Muscle layer of duodenum (tissue), 2 donors: ENCODE measurements around the gene PPP3CA.

ENCODE experiments used
- H3K27ac ChIP-seq: one replicate; pipeline ENCODE4 v1.7.0; 2013; ENCODE audit warnings: mild to moderate bottlenecking, low read length
- H3K27me3 ChIP-seq: one replicate; pipeline ENCODE4 v1.7.0; 2013; ENCODE audit warnings: low read depth, mild to moderate bottlenecking, control low read depth, low read length
- H3K36me3 ChIP-seq, 2 donors: one replicate each; pipeline ENCODE4 v1.7.0; 2013; ENCODE audit warnings: low read length in 2 of 2, control low read depth in 1 of 2, mild to moderate bottlenecking in 1 of 2; ENCODE audit not compliant: insufficient read depth in 2 of 2, control insufficient read depth in 1 of 2
- H3K4me1 ChIP-seq, 2 donors: one replicate each; pipeline ENCODE4 v1.7.0; 2013; ENCODE audit warnings: low read length in 2 of 2, mild to moderate bottlenecking in 2 of 2, control low read depth in 1 of 2, moderate library complexity in 1 of 2; ENCODE audit not compliant: insufficient read depth in 2 of 2, control insufficient read depth in 1 of 2
- H3K4me3 ChIP-seq, 2 donors: one replicate each; pipeline ENCODE4 v1.7.0; 2013; ENCODE audit warnings: low read length in 2 of 2, low read depth in 1 of 2, mild to moderate bottlenecking in 1 of 2
- H3K9me3 ChIP-seq, 2 donors: one replicate each; pipeline ENCODE4 v1.7.0; 2013; ENCODE audit warnings: low read length in 2 of 2, control low read depth in 1 of 2, mild to moderate bottlenecking in 1 of 2; ENCODE audit not compliant: control insufficient read depth in 1 of 2
- donor health status: healthy.

PPP3CA gene

DNA sequence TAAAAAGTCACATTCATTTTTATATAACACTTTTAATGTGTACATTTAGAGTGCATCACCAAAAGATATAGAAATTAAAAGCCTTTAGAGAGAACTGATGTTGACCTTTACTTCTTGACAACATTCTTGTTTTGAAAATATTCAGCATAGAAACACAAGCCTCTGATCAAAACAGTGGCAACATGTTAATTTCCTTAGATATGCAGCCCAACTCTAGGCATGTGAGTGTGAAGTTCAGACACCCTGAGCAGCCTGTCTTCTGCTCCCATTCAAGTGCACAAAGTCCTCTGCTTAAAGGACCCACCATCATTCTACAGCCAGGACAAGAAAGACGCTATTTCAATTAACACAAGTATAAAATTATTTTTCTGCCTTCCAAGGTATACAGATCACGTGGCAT lies 60.0 kb downstream of the PPP3CA start:
- Histone ChIP-seq H3K9me3 (no peaks in the 10 kb centered on the region), H3K27ac (no peak overlapping the region), H3K27me3 (no peaks in the 10 kb centered on the region), H3K4me1 (peaks cover 8 to 47% of the 10 kb centered on the region in 2 donors), H3K36me3 (no peaks in the 10 kb centered on the region), H3K4me3 (no peak overlapping the region)

DNA sequence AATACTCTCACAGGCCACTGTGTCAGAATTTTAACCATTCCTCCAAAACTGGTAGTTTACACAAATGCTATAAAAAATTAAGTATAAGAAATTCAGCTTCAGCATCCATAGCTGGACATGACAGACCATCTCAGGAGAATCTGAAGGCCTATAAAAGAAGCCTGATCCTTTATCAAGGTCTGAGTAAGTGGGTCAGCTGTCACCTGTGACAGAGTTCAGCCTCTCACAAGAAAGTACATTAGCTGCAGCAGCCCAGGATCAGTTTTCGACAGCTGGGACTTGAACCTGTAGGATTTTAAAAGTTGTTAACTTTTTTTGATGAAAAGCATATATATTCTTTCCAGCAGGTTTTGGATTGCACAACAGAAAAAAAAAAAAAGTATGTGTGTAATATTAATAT lies 60.7 kb downstream of the PPP3CA start:
- H3K4me3 ChIP-seq, result no peak overlapping the region
- no peaks in the 10 kb centered on the region for H3K9me3 ChIP-seq
- H3K27ac ChIP-seq, result no peak overlapping the region
- H3K4me1 ChIP-seq, result peaks cover 8 to 47% of the 10 kb centered on the region in 2 donors
- H3K36me3 ChIP-seq, result no peaks in the 10 kb centered on the region
- no peaks in the 10 kb centered on the region for H3K27me3 ChIP-seq

GRCh38 chr4:101285985-101286384 lies 61.3 kb downstream of the PPP3CA start:
- Histone ChIP-seq H3K4me1 (peaks cover 8 to 44% of the 10 kb centered on the region in 2 donors), H3K36me3 (no peaks in the 10 kb centered on the region), H3K27ac (no peak overlapping the region), H3K4me3 (no peak overlapping the region), H3K9me3 (no peaks in the 10 kb centered on the region), H3K27me3 (no peaks in the 10 kb centered on the region)

GRCh38 chr4:101284546-101284945 lies 62.8 kb downstream of the PPP3CA start:
- no peaks in the 10 kb centered on the region for H3K9me3 ChIP-seq
- H3K27me3 ChIP-seq, result no peaks in the 10 kb centered on the region
- peaks cover 8 to 35% of the 10 kb centered on the region in 2 donors for H3K4me1 ChIP-seq
- no peak overlapping the region for H3K27ac ChIP-seq
- no peak overlapping the region for H3K4me3 ChIP-seq
- no peaks in the 10 kb centered on the region for H3K36me3 ChIP-seq

DNA sequence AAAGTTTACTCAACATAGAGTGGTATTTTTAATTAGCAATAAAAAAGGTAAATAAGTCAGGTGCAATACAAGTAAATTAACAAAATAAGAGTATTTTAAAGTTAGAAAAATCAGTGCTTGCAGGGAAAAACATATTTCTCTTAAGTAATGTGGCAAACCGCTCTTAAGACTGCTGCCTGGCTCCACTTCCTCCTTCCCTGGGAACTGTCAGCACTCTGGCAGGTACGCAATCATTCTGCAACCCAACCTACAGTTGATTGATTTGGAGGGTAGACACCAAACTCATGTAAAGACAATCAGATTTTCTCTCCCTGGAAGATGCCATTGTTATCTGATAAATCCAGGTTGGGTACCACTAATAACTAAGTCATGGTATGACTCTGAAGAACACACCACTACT lies 63.9 kb downstream of the PPP3CA start:
- Histone ChIP-seq H3K27me3 (no peaks in the 10 kb centered on the region), H3K27ac (no peak overlapping the region), H3K4me1 (peaks cover 8 to 26% of the 10 kb centered on the region in 2 donors), H3K4me3 (no peak overlapping the region), H3K36me3 (no peaks in the 10 kb centered on the region), H3K9me3 (no peaks in the 10 kb centered on the region)

- peaks cover 5 to 14% of the 10 kb centered on the region in 2 donors for H3K4me1 ChIP-seq
- H3K36me3 ChIP-seq, result no peaks in the 10 kb centered on the region
- no peak overlapping the region for H3K4me3 ChIP-seq
- no peaks in the 10 kb centered on the region for H3K9me3 ChIP-seq
- H3K27ac ChIP-seq, result no peak overlapping the region
- no peaks in the 10 kb centered on the region for H3K27me3 ChIP-seq
Measured at GRCh38 chr4:101282076-101282844, 65.1 kb downstream of the PPP3CA start.

DNA sequence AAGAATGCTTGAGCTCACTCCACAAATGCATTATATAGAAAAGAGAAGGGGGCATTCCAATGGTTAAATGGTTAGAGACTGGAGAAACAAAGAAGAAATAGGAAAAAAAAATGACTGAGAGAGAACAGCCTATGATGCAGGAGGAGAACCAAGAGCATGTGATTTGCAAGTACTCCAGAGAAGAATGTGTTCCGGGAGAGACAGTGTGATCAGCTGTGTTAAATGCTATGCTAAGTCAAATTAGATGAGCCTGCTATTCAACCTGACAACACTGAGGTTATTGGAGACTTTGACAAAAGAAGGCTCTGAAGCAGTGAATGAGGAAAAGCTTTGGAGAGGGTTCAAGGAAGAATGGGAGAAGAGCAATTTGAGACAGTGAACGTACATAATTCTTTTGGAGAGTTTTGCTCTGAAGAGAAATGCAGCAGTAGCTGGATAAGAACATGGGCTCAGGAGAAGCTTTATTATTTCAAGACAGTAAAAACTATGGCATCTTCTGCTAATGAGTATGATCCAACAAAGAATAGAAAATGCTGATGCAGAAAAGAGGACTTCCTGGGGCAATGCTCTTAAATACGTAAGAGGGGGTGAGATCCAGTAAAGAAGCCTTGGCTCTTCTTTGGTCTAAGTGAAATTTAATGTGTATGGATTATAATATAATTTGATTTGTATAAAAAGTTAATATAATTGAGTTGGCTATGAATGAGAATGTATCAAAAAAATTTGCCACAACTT lies 66.3 kb downstream of the PPP3CA start:
- Histone ChIP-seq H3K4me1 (peaks cover 5 to 7% of the 10 kb centered on the region in 2 donors), H3K27ac (no peak overlapping the region), H3K4me3 (no peak overlapping the region), H3K9me3 (no peaks in the 10 kb centered on the region), H3K27me3 (no peaks in the 10 kb centered on the region), H3K36me3 (no peaks in the 10 kb centered on the region)

DNA sequence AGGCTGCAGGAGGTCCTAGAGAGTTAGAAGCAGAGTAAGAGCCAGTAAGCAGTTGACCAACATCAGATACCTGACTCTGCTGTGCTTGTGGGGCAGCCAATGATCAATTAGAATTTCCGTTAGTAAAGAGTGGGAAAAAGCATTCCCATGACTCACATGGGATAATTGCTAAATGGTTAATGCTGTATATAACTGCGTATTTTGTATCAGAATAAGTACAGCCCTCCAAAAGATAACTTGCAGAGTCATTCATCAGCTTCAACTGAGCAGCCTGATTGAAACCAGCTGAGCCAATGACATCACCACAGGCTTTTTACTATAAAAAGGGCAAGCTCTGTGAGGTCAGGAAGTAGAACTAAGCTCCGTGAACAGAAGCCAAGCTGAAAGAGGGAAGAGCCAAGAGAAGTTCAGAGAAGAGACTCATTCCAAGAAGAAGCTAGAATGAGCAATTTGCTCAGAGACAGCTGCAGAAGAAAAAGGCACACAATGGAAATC lies 67.9 kb downstream of the PPP3CA start:
- peak overlapping the region; percentile 3 for H3K27ac ChIP-seq
- peaks cover 0 to 4% of the 10 kb centered on the region in 2 donors for H3K4me1 ChIP-seq
- H3K27me3 ChIP-seq, result no peaks in the 10 kb centered on the region
- H3K4me3 ChIP-seq, result no peak overlapping the region
- H3K9me3 ChIP-seq, result no peaks in the 10 kb centered on the region
- H3K36me3 ChIP-seq, result no peaks in the 10 kb centered on the region

DNA sequence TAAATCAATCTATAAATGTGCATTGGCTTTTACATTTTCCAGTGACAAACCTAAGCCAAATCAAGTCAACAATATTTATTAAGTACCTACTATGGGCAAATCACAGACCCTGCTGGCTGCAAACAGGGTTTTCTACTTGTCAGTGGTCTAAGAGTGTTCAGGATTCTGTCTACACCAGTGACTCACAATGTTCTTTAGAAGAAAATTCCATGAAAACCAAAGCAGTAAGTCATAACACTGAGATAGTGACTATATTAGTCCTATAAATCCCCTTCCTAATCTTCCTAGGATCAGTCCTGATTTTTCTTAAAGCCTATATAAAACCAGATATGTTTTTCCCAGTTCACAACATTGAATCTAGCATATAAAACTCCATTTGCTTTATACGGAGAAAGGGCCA lies 69.7 kb downstream of the PPP3CA start:
- Histone ChIP-seq H3K27me3 (no peaks in the 10 kb centered on the region), H3K36me3 (no peaks in the 10 kb centered on the region), H3K9me3 (no peaks in the 10 kb centered on the region), H3K4me1 (peaks cover 0 to 2% of the 10 kb centered on the region in 2 donors), H3K4me3 (no peak overlapping the region), H3K27ac (no peak overlapping the region)

DNA sequence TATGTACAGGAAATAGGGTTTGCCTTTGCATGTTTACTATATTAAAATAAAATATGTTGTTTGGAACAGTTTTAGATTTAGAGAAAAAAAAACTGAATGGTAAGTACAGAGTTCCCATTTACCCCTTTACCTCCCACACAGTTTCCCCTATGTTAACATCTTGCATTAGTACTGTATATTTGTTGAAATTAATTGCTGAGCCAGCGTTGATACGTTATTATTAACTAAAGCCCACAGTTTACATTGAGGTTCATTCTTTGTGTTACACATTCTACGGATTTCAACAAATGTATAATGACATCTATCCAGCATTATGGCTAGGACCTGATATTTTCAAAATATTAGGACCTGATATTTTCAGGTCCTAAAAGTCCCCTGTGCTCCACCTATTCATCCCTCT lies 70.7 kb downstream of the PPP3CA start:
- H3K4me1 ChIP-seq, result peaks cover 0 to 10% of the 10 kb centered on the region in 2 donors

GRCh38 chr4:101274888-101275752 lies 72.2 kb downstream of the PPP3CA start:
- Histone ChIP-seq H3K36me3 (no peaks in the 10 kb centered on the region), H3K9me3 (no peaks in the 10 kb centered on the region), H3K27me3 (no peaks in the 10 kb centered on the region), H3K4me1 (peaks cover 0 to 10% of the 10 kb centered on the region in 2 donors), H3K27ac (no peak overlapping the region), H3K4me3 (no peak overlapping the region)

More for the DNA sequence above, 70.7 kb downstream of the PPP3CA start:
- H3K36me3 ChIP-seq, result no peaks in the 10 kb centered on the region
- no peak overlapping the region for H3K4me3 ChIP-seq
- no peaks in the 10 kb centered on the region for H3K27me3 ChIP-seq
- no peaks in the 10 kb centered on the region for H3K9me3 ChIP-seq
- no peak overlapping the region for H3K27ac ChIP-seq
